Endothelial cell of umbilical vein (primary cell): ENCODE data around the gene PPP1R12A. TPM values are rescaled to one million over a fixed set of nuclear protein-coding genes. Genes with fewer than 3 reads are reported as not detected.

ENCODE experiments used
- BruUV-seq: library from RNA; stranded (reverse); fragments of 400-500 nt; replicated peaks from 2 replicates; lab custom pipeline; 2021; lab: Mats Ljungman, UMichigan
- CTCF ChIA-PET: fragments of 300-600, 350-600 bp; sonication (Branson Sonifier 250); formaldehyde crosslinking; loops from one replicate; lab custom pipeline; 2021; ENCODE audit warnings: antibody characterized with exemption, inconsistent platforms; lab: Charles Lee
- POLR2A ChIA-PET: fragments of 300-600, 350-600 bp; sonication (Branson Sonifier 250); formaldehyde crosslinking; loops from one replicate; lab custom pipeline; 2021; ENCODE audit warnings: antibody characterized with exemption, inconsistent platforms; lab: Charles Lee
- DNase-seq: peaks from one replicate; pipeline ENCODE4 v3.0.0-alpha.2; 2011; ENCODE audit warnings: low read depth, low spot score
- FAIRE-seq: peaks from 2 replicates; lab custom pipeline; 2011; peaks lifted over from hg19 to GRCh38; lab: Jason Lieb, UNC
- H2AFZ ChIP-seq: 2 replicates; pipeline ENCODE4 v1.6.0; 2012; ENCODE audit warnings: low read depth, low read length, control low read depth, inconsistent platforms
- H3K27ac ChIP-seq: 2 replicates; pipeline ENCODE4 v1.5.1; 2011; ENCODE audit warnings: low read depth, mild to moderate bottlenecking, control low read depth, low read length, moderate library complexity; ENCODE audit not compliant: insufficient read depth
- H3K27me3 ChIP-seq, 2 experiments: 2 replicates each; pipeline versions ENCODE4 v1.6.0 to v1.6.1; 2011; ENCODE audit warnings: low read length in 2 of 2, mixed read lengths in 1 of 2; ENCODE audit not compliant: control insufficient read depth in 2 of 2, insufficient read depth in 2 of 2
- H3K36me3 ChIP-seq, 2 experiments: 2 replicates in 1 of 2; 3 replicates in 1 of 2; pipeline ENCODE4 v1.5.1; 2011; ENCODE audit warnings: low read length in 2 of 2, mild to moderate bottlenecking in 1 of 2, moderate library complexity in 1 of 2; ENCODE audit not compliant: control insufficient read depth in 2 of 2, insufficient read depth in 2 of 2; ENCODE audit errors: extremely low read depth in 1 of 2
- H3K4me1 ChIP-seq: 3 replicates; pipeline ENCODE4 v1.5.1; 2011; ENCODE audit warnings: mild to moderate bottlenecking, low read length; ENCODE audit not compliant: control insufficient read depth, insufficient read depth; ENCODE audit errors: extremely low read depth
- H3K4me2 ChIP-seq: 2 replicates; pipeline ENCODE4 v1.6.1; 2011; ENCODE audit warnings: low read length, control low read depth, mixed read lengths; ENCODE audit not compliant: insufficient read depth
- H3K4me3 ChIP-seq, 3 experiments: fragments of 200-600 bp in 1 of 3; sonication (generic), shearing (Covaris generic) in 1 of 3; replicated peaks in 1 of 3; 2 replicates each; pipeline ENCODE4 v1.5.1; 2011 to 2016; ENCODE audit warnings: control low read depth in 3 of 3, low read length in 3 of 3, mild to moderate bottlenecking in 2 of 3, inconsistent platforms in 1 of 3, low read depth in 1 of 3, moderate library complexity in 1 of 3; ENCODE audit not compliant: insufficient read depth in 1 of 3
- H3K79me2 ChIP-seq: 2 replicates; pipeline ENCODE4 v1.6.0; 2012; ENCODE audit warnings: low read length, inconsistent platforms; ENCODE audit not compliant: control insufficient read depth, insufficient read depth
- H3K9ac ChIP-seq: replicated peaks from 2 replicates; pipeline ENCODE3; 2011; ENCODE audit warnings: low read length, control low read depth; ENCODE audit not compliant: insufficient read depth; ENCODE audit errors: extremely low read depth
- H3K9me1 ChIP-seq: replicated peaks from 3 replicates; pipeline ENCODE4 v1.6.0; 2011; ENCODE audit warnings: mild to moderate bottlenecking, low read length; ENCODE audit not compliant: control insufficient read depth, insufficient read depth; ENCODE audit errors: extremely low read depth
- H3K9me3 ChIP-seq: replicated peaks from 2 replicates; pipeline ENCODE4 v1.5.1; 2012; ENCODE audit warnings: low read length, inconsistent platforms; ENCODE audit not compliant: control insufficient read depth, insufficient read depth
- H4K20me1 ChIP-seq: replicated peaks from 2 replicates; pipeline ENCODE3; 2011; ENCODE audit warnings: mild to moderate bottlenecking, low read length; ENCODE audit not compliant: control insufficient read depth, insufficient read depth; ENCODE audit errors: extremely low read depth
- EZH2 ChIP-seq: IDR thresholded peaks from 2 replicates; pipeline ENCODE4 v1.6.1; 2012; ENCODE audit warnings: borderline replicate concordance, low read depth, mild to moderate bottlenecking, moderate library complexity, low read length, inconsistent platforms; ENCODE audit not compliant: severe bottlenecking
- FOS ChIP-seq: IDR thresholded peaks from 2 replicates; pipeline ENCODE4 v1.6.1; 2011; ENCODE audit warnings: mild to moderate bottlenecking, low read length, moderate library complexity, borderline replicate concordance; ENCODE audit not compliant: insufficient read depth
- GATA2 ChIP-seq: IDR thresholded peaks from 2 replicates; pipeline ENCODE4 v1.7.0; 2011; ENCODE audit warnings: low read depth, mild to moderate bottlenecking, moderate library complexity, mixed read lengths, low read length; ENCODE audit not compliant: insufficient read length, insufficient read depth
- JUN ChIP-seq: IDR thresholded peaks from 2 replicates; pipeline ENCODE4 v1.6.1; 2011; ENCODE audit warnings: borderline replicate concordance, low read depth; ENCODE audit not compliant: insufficient read length, insufficient read depth
- MAX ChIP-seq: IDR thresholded peaks from 2 replicates; pipeline ENCODE4 v1.6.1; 2011; ENCODE audit not compliant: insufficient read depth, insufficient read length
- MYC ChIP-seq: IDR thresholded peaks from one replicate; pipeline ENCODE4 v1.6.1; 2011; ENCODE audit warnings: mild to moderate bottlenecking, low read depth, low read length
- POLR2A ChIP-seq: IDR thresholded peaks from 2 replicates; pipeline ENCODE4 v1.6.1; 2012; ENCODE audit warnings: low read depth, mild to moderate bottlenecking, control low read depth, low read length
- POLR2AphosphoS5 ChIP-seq: IDR thresholded peaks from 2 replicates; pipeline ENCODE4 v1.6.1; 2012; ENCODE audit warnings: low read depth, mild to moderate bottlenecking, control low read depth, low read length, moderate library complexity; ENCODE audit not compliant: insufficient read depth
- dilution Hi-C: fragments of 300-500 bp; cut with MboI; formaldehyde crosslinking; loops from one replicate; pipeline ENCODE4 v1.15.0; 2019; ENCODE audit warnings: low sequenced_read_pairs; ENCODE audit not compliant: extremely low pct_ligation_motif_present
- intact Hi-C: fragments of 100-400 bp; cut with micrococcal nuclease; formaldehyde crosslinking; loops from one replicate; pipeline ENCODE4 v1.10.0; 2022
- polyA plus RNA-seq, 4 experiments: library from polyadenylated mRNA; depleted of rRNA in 3 of 4; stranded (reverse) in 3 of 4; unstranded in 1 of 4; fragments of >200 nt; gene quantifications; 2 replicates each; pipeline versions ENCODE4 v1.2.1 to v1.2.3, GENCODE V29; 2011 to 2012; ENCODE audit warnings: missing spikeins in 1 of 4
- total RNA-seq: library from RNA; stranded (reverse); gene quantifications from 2 replicates; pipeline ENCODE4 v1.2.3, GENCODE V29; 2021
- TF ChIP-seq, protein P1 (sequence below), 2 donors: IDR thresholded peaks; 1 replicate in 1 of 2; 2 replicates in 1 of 2; pipeline ENCODE4 v1.5.1; 2011; ENCODE audit warnings: low read length in 2 of 2, mild to moderate bottlenecking in 2 of 2, moderate library complexity in 2 of 2, control low read depth in 1 of 2, inconsistent platforms in 1 of 2, low read depth in 1 of 2; ENCODE audit not compliant: insufficient read depth in 1 of 2; ENCODE audit errors: extremely low read depth in 1 of 2

PPP1R12A gene
- total and polyA plus RNA-seq, 2 donors (not counting 3 experiments of a cell fraction or from before 2014, with no cell fraction given): 12.9 to 83.9 TPM

GRCh38 chr12:79933532-79934264, 1.2 kb downstream of the PPP1R12A start:
- BruUV-seq: no TSS peak
- Histone ChIP-seq H3K27ac (peak overlapping the region; percentile 82), H3K9me1 (no peaks in the 10 kb centered on the region), H3K27me3 (no peaks in the 10 kb centered on the region), H4K20me1 (peaks cover 9% of the 10 kb centered on the region), H3K4me1 (peaks cover 22% of the 10 kb centered on the region), H3K9ac (peak overlapping the region; percentile 91), H2AFZ (no peak overlapping the region), H3K4me2 (peak overlapping the region; percentile 91), H3K4me3 (peak overlapping the region; percentile 51 to 89 (median 84)), H3K36me3 (no peaks in the 10 kb centered on the region), H3K9me3 (no peaks in the 10 kb centered on the region), H3K79me2 (peaks cover 66% of the 10 kb centered on the region)
- intact Hi-C loops: loop anchor here (1.0 to 10.0 kb wide), 7 partner anchors 46 to 525 kb away; no protein-coding TSS in a partner anchor
- dilution Hi-C loops: no loop called here
- DNase-seq (peak; percentile 59), FAIRE-seq (no peak)
- CTCF ChIA-PET: interaction anchor here (1.1 to 1.6 kb wide), 8 partner anchors 9 to 337 kb away, joined by 3 to 7 read pairs (median 4); no protein-coding TSS in a partner anchor
- POLR2A ChIA-PET: interaction anchor here (1.0 kb wide), 1 partner anchor 88 kb away, joined by 4 read pairs; no protein-coding TSS in a partner anchor
- TF ChIP-seq POLR2AphosphoS5: no peak
- TF ChIP-seq JUN: no peak
- no peak for TF ChIP-seq POLR2A
- TF ChIP-seq MYC: no peak
- TF ChIP-seq GATA2: no peak
- TF ChIP-seq, protein P1, sequence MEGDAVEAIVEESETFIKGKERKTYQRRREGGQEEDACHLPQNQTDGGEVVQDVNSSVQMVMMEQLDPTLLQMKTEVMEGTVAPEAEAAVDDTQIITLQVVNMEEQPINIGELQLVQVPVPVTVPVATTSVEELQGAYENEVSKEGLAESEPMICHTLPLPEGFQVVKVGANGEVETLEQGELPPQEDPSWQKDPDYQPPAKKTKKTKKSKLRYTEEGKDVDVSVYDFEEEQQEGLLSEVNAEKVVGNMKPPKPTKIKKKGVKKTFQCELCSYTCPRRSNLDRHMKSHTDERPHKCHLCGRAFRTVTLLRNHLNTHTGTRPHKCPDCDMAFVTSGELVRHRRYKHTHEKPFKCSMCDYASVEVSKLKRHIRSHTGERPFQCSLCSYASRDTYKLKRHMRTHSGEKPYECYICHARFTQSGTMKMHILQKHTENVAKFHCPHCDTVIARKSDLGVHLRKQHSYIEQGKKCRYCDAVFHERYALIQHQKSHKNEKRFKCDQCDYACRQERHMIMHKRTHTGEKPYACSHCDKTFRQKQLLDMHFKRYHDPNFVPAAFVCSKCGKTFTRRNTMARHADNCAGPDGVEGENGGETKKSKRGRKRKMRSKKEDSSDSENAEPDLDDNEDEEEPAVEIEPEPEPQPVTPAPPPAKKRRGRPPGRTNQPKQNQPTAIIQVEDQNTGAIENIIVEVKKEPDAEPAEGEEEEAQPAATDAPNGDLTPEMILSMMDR (IDR thresholded peaks at IDR 0.05; ENCODE audit: extremely low read depth in 1 of 2, insufficient read depth in 1 of 2, low read depth in 1 of 2, low read length in 2 of 2): no peak
- TF ChIP-seq FOS: no peak
- TF ChIP-seq MAX: no peak
- TF ChIP-seq EZH2: no peak
